Head of caudate nucleus (tissue), 42 donors: ENCODE data around the gene TMEM150A.
"Not testable (repeated sequence)": the region's sequence is repeated elsewhere in the genome, so short reads cannot be mapped to it uniquely, and the experiment has no call there.

Experiments used
- DNase-seq, 42 donors: peaks; one replicate each; pipeline versions ENCODE4 v3.0.0 to v3.0.0-alpha.2; 2020 to 2021; ENCODE audit warnings: mixed read lengths in 7 of 42
- intact Hi-C: fragments of 100-400 bp; cut with DNase I; formaldehyde crosslinking; loops from one replicate; pipeline ENCODE4 v1.15.0; 2022

Gene TMEM150A, protein sequence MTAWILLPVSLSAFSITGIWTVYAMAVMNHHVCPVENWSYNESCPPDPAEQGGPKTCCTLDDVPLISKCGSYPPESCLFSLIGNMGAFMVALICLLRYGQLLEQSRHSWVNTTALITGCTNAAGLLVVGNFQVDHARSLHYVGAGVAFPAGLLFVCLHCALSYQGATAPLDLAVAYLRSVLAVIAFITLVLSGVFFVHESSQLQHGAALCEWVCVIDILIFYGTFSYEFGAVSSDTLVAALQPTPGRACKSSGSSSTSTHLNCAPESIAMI

DNA sequence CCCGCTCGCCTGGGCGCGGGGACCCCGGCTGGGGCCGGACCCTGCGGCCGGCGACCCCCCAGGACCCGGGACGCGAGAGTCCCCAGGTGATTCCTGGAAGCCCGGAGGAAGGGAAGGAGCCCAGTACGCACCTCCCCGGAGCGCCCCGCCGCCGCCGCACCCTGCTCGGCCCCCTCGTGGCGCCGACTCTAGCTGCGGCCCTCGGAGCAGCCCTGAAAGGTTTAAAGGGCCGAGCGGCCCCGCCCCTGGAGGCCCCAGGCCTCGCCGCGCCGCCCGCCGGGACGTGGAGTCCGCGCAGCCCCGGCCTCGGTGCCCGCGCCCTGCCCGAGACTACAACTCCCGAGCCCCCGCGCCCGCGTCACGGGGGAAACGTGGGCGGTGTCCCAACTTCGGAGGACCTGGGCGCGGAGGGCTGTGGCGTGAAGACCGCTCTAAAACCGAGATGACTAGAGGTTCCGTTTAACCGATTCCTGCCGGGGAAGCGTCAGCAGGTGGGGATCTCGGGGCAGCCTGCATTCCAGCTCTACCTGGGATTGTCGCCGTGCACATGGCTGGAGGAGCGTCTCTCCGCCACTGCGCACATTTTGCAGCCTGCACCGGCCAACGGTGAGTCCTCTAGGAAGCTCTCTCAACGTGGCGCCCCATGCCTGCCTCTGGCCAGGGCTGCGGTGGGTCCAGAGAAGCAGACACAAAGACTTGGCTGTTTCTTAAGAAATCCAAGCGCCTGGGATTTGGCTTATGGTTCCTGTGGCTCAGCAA is at the start of gene TMEM150A:
Gene TMEM150A, minus strand, starts transcription at position 223 of the 759 bp plus-strand sequence. CDS start 750 bp downstream, outside the sequence.
- peak; percentile 86 to 97 (median 94) for DNase-seq
- intact Hi-C loops = no loop called here

DNA sequence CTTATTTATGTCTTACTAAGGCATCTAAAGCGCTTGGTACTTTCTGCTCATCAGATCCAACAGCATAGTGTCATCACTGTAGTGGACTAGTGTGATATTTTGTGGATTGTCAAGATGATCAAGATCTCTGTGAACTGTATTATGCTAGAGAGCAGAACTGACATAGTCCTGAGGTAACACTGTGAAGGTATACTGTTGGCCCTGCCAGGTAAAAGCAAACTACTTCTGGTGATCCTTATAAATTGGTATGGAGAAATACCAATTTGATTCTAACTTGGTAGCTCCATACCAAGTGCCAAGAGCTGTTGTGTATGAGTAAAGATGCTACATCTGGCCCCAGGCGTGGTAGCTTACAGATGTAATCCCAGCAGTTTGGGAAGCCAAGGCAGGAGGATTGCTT is 49.6 kb upstream of the TMEM150A start:
- intact Hi-C loops = no loop called here
- DNase-seq = no peak

DNA sequence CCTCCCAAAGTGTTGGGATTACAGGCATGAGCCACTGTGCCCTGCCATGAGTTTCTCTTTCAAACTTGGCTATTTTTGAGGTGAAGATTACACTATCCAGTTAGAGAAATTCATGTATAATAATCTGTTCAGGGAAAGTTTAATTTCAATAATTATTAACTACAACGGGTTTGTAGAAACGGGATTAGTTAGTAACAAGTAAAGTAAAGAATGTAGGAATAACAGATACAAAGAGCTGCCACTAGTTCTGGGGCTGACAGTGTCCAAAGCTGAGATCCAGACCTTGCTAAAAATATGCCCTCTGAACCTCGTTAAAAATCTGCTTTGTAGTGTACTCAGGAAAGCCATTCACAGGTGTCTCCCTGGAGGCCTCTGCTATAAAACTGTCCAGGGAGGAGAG is 48.6 kb upstream of the TMEM150A start:
- intact Hi-C loops = no loop called here
- no peak for DNase-seq

DNA sequence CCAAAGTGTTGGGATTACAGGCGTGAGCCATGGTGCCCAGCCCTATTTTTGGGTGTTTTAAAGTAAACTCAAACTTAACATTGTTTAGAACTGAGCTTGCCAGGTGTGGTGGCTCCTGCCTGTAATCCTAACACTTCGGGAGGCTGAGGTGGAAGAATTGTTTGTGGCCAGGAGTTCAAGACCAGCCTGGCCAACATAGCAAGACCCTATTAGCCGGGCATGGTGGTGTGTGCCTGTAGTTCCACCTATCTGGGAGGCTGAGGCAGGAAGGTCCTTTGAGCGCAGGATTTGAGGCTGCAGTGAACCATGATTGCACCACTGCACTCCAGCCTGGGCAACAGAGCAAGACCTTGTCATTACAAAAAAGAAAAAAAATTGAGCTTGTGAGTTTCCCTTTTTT is 48.0 kb upstream of the TMEM150A start:
- intact Hi-C loops = no loop called here
- no peak for DNase-seq

DNA sequence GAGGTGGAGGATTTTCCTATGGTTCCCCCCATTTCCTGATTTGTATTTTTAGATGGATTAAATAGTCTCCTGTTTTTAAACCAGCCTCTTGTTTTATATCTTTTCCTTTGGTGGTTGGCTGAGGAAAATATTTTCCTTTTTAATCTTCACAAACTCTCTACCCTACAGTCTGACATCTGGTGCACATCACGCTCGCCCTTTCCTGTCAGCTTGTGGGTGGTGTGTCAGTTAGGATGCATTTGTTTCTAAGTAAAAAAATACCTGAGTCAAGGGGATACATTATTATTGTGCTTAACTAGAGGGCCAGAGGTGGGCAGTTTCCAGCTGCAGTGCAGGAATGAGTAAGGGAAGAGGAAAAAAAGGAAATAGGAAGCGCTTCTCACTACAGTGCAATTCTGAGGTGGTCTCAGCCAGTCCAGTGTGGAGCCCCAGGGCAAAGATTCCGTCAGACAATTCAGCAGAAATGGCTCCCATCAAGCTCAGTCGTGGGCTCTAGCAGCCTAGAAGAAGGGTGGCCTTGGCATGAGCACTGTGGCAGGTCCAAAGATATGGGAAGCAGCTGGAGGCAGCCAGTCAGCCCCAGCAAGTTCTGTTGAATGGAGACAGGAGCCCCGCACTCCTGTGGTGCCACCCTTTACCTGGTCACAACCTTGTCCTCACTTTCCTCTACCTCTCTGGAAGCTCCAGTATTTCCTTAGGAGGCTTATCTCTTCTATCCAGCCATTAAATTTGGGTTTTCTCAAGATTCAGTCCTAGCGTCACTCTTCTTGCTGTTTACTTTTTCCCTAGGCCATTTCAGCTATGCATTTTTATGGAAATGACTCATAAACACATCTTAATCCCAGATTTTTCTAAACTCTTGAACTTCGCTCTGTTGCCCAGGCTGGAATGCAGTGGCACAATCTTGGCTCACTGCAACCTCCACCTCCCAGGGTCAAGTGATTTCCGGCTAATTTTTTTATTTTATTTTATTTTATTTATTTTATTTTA is 47.0 kb upstream of the TMEM150A start:
- intact Hi-C loops = loop anchor here (10.0 kb wide), 1 partner anchor 55 kb away; no protein-coding TSS in a partner anchor

DNA sequence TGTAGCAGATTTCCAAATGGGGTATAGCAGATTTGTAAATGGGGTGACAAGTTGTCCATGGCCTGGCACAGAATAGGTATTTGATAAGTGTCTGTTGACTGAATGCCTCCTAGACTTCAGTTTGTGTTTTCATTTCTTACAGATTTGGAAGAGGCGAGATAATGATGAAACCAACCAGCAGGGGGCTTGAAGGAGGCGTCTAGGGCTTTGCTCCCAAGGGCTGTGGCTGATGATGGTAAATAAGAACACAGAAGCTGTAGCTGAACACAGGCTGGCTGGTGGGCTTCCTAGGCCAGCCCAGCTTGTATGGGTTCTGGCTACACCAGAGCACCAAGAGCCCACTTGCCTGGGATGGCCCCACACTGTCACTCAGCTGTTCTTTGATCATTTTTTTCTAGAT is 46.1 kb upstream of the TMEM150A start:
- intact Hi-C loops = loop anchor here (10.0 kb wide), 1 partner anchor 56 kb away; no protein-coding TSS in a partner anchor
- DNase-seq = peak in 2 of 42 donors; percentile 11 to 17

More for the DNA sequence above, 47.0 kb upstream of the TMEM150A start:
- DNase-seq = peak in 1 of 42 donors; percentile 26

DNA sequence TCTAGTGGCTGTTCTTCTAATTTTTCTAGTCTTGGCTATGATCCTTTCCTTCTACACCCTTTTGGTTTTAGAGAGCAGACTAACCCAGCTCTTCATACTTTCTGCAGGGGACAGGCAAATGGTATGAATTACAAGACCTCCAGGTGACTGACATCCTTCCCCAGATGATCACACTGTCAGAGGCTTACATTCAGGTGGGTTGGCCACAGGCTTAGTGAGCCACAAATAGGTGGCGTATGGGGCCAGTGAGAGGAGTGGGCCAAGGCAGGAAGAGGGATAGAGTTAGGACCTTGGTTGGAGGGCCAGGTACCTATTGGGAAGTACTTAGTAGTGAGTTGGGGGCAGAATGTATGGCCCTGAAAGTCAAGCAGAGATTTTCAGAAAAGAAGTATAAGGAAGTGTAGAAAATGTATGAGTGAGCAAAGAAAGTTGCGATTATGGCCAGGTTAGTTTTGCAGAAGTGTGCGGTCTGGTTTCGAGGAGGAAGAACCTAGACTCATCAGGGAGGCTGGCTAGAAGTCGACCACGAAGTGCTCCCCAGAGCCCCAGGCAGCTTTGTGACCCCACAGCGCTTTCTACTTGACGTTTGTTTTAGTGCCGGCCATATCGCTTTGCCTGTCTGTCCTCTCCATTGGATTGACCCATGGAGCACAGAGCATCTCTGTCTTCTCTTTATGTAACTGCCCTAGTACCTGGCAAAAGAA is 45.5 kb upstream of the TMEM150A start:
- intact Hi-C loops = loop anchor here (10.0 kb wide), 1 partner anchor 57 kb away; no protein-coding TSS in a partner anchor
- peak in 3 of 42 donors; percentile 10 to 15 (median 15) for DNase-seq

DNA sequence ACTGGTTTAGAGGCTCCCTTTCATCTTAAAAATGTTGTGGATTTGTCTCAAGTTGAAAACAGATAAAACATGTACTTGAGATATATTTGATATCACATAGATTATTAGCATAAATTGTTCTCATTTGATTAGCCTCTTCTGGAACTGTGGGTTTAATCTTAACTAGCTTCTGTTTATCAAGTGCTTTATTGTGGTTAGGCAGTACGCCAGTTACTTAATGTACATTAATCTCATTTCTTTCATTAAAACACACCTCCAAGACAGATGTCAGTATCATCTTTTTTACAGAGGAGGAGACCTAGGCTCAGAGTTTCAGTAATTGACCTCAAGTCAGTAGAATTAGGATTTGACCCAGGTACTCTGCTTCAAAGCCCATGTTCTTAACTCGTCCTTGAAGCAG is 43.7 kb upstream of the TMEM150A start:
- intact Hi-C loops = loop anchor here (10.0 kb wide), 1 partner anchor 59 kb away; no protein-coding TSS in a partner anchor

DNA sequence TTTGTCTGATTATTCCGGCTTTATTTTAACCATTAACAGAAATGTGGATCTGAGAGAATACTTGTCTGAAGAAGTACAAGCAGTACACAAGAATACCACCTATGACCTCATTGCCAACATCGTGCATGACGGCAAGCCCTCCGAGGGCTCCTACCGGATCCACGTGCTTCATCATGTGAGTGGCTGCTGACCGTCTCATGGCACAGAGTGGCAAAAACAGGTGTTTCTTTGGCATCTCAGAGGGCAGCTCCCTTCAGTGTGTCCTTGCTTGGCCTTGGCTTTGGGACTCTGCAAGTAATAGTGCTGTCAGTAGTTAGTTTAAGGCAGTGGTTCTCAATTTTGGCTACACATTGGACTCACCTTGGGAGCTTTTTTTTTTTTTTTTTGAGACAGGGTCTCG is 42.4 kb upstream of the TMEM150A start:
- DNase-seq = no peak
- intact Hi-C loops = loop anchor here (10.0 kb wide), 1 partner anchor 60 kb away; no protein-coding TSS in a partner anchor

More for the DNA sequence above, 43.7 kb upstream of the TMEM150A start:
- no peak for DNase-seq

DNA sequence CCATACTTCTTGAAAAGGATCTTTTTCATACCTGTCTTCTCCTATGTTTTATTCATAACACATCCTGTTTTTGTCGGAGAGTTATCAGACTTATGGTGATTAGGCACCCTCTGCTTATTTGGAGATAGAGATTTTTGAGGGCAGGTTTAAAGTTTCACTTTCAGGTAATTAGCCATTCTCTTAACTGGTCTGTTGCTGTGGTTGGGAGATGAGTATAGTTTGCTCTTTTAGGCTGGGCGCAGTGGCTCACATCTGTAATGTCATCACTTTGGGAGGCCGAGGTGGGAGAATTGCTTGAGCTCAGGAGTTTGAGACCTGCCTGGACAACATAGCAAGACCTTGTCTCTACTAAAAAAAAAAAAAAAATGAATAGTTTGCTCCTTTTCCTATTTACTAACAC is 40.2 kb upstream of the TMEM150A start:
- no peak for DNase-seq
- intact Hi-C loops = loop anchor here (10.0 kb wide), 1 partner anchor 62 kb away; no protein-coding TSS in a partner anchor

DNA sequence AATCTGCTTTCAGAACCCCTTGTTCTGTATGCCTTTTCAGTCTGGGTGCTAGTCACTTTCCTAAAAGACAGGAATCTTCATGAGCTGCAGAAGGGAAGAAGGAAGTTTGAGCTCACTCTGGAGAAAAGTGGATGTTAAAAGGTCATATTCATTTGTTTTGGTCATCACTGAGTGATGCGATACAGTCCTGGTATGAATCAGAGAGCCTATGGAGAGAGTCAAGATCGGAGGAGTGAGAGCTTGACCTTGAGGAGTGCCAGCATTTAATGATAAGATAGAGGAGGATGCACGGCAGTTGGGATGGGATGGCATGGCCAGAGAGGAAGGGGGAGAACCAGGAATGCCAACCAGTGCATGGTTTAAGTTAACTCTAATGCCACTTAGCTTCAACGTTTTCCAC is 33.1 kb upstream of the TMEM150A start:
- no peak for DNase-seq
- intact Hi-C loops = loop anchor here (10.0 kb wide), 1 partner anchor 179 kb away; no protein-coding TSS in a partner anchor

DNA sequence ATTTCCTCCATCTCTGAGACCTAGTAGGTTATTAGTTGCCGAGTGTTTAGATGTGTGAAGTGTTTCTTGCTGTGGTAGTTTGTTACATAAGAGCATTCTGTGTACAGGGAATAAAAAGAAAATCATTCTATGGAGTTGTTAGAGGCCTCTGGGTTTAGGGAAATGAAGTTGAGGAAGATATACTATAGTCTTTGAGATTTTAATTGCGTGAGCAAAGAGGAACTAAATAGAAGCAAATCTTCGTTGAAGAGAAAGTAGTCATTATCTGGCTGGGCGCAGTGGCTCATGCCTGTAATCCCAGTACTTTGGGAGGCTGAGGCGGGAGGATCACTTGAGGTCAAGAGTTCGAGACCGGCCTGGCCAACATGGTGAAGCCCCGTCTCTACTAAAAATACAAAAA is 32.5 kb upstream of the TMEM150A start:
- intact Hi-C loops = loop anchor here (10.0 kb wide), 1 partner anchor 180 kb away; no protein-coding TSS in a partner anchor
- DNase-seq = no peak

DNA sequence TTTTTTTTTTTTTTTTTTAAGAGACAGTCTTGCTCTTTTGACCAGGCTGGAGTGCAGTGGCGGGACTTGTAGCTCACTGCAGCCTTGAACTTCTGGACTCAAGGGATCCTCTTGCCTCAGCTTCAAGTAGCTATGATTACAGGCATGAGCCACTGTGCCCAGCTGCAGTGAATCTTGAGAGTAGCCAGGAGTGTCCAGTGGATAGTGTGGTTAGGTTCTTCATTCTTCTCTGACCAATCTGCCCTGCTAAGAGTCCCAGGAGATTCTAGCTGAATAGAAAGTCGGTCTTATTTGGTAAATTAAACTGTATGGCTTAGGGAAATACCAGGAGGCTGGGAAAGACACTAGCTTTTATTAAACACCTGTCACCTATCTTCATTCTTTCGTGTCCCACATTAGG is 28.8 kb upstream of the TMEM150A start:
- intact Hi-C loops = loop anchor here (10.0 kb wide), 1 partner anchor 183 kb away; no protein-coding TSS in a partner anchor
- no peak for DNase-seq

DNA sequence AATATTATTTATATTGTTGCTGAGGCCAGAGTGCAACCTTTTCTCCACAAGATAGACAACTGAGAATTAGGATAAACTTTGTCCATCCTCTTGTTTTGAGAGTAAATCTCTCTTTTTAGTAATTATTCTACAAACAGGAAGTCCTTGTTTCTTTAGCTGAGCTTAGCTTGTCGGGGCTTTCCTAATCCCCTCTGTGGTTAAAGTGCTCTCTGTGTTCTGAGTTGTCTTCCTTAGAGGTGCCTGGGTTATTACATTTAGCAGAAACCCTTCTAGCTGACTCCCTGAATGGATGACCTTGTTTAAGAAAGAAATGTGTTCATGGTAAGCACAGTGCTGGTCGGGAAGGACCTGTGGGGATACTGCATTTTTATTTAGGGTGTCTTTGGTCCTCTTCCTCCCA is 26.2 kb upstream of the TMEM150A start:
- DNase-seq = no peak
- intact Hi-C loops = no loop called here

DNA sequence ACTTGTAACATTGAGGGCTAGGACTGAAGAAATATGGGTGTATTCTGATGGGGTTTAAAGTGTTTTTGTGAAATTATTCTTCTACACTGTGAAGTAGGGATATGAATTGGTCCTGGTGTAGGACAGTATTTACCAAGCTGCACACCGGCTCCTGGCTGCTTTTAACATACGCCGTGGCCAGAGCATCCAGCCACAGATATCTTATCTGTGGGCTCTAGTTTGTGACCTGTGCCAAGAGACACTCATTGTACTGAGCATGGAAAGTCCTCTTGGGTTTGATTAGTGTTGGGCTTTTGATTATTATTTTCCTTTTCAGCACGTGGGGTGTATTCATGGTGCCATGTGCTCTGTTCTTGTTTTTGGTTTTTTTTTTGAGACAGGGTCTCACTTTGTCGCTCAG is 21.5 kb upstream of the TMEM150A start:
- DNase-seq = no peak
- intact Hi-C loops = no loop called here

DNA sequence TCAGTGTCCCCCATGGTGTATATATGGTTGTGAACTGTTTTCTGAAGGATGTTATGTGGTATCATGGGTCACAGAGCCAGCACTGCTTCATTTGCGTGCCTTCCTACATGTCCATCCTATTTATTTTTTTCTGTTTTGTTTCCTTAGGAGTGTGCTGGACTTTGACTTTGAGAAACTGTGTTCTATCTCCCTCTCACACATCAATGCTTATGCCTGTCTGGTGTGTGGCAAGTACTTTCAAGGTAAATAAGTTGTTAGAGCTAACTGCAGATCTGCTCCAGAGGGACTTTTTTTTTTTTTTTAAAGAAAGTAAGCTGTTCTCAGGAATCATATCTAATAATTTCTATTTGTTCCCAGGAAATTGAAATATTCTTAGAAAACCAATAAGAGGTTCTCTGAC is 18.8 kb upstream of the TMEM150A start:
- DNase-seq = no peak
- intact Hi-C loops = no loop called here

DNA sequence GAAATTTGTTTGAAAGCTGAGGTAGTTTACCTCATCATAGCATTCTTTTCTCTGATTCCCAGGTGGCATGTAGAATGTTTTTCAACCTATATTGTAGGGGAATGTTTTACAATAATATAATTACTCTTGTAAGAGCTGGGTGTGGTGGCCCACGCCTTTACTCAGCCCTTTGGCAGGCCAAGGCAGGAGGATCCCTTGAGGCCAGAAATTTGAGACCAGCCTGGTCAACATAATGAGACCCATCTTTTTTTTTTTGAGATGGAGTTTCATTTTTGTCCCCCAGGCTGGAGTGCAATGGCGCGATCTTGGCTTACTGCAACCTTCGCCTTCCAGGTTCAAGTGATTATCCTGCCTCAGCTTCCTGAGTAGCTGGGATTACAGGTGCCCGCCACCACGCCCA is 17.1 kb upstream of the TMEM150A start:
- no peak for DNase-seq
- intact Hi-C loops = no loop called here

DNA sequence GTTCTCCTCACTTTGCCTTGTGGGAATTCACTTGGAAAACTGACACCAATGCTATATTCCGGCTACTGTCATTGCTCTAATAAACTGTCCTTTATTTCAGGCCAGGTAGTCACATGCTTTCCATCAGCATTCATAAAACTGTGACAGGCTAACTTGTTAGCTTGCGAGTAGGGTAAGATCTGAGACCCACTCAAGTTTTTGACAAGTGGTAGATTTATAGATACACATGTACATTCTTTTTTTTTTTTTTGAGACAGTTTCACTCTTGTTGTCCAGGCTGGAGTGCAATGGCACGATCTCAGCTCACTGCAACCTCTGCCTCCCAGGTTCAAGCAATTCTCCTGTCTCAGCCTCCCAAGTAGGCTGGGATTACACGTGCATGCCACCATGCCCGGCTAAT is 15.2 kb upstream of the TMEM150A start:
- intact Hi-C loops, DNase-seq: not testable (repeated sequence)
